ENCODE results near the gene EMC10. TPM values are rescaled to one million over a fixed set of nuclear protein-coding genes. Genes with fewer than 3 reads are reported as not detected.

The EMC10 gene
- total and polyA plus RNA-seq, 4 donors = 62.2 to 165 (median 137) TPM

GRCh38 chr19:50444059-50444458 is 32.2 kb upstream of the EMC10 start:
- DNase-seq (no peak), ATAC-seq (ENCODE audit: insufficient read depth, low FRiP score) (no peak)
- Histone ChIP-seq H3K27me3 (ENCODE audit: control insufficient read depth in 3 of 3, insufficient read depth in 3 of 3, low read length in 2 of 3) (no peaks in the 10 kb centered on the region), H3K4me3 (no peak overlapping the region), H3K36me3 (ENCODE audit: control insufficient read depth in 4 of 4, insufficient read depth in 4 of 4, low read length in 4 of 4) (no peaks in the 10 kb centered on the region), H3K27ac (ENCODE audit: low read depth in 1 of 2, low read length in 1 of 2) (no peak overlapping the region), H3K9ac (ENCODE audit: insufficient read depth in 1 of 2, low read length in 2 of 2) (no peak overlapping the region), H3K9me3 (ENCODE audit: control insufficient read depth in 4 of 4, insufficient read depth in 3 of 4, low read length in 3 of 4) (peaks cover 0 to 6% (median 0%) of the 10 kb centered on the region in 4 donors), H3K4me1 (ENCODE audit: control insufficient read depth in 5 of 5, insufficient read depth in 5 of 5, low read length in 5 of 5) (no peaks in the 10 kb centered on the region)
- WGBS, 2 donors = 79 to 86% methylated on average over 1 of the region's 1 CpG
- TF ChIP-seq, protein P1, sequence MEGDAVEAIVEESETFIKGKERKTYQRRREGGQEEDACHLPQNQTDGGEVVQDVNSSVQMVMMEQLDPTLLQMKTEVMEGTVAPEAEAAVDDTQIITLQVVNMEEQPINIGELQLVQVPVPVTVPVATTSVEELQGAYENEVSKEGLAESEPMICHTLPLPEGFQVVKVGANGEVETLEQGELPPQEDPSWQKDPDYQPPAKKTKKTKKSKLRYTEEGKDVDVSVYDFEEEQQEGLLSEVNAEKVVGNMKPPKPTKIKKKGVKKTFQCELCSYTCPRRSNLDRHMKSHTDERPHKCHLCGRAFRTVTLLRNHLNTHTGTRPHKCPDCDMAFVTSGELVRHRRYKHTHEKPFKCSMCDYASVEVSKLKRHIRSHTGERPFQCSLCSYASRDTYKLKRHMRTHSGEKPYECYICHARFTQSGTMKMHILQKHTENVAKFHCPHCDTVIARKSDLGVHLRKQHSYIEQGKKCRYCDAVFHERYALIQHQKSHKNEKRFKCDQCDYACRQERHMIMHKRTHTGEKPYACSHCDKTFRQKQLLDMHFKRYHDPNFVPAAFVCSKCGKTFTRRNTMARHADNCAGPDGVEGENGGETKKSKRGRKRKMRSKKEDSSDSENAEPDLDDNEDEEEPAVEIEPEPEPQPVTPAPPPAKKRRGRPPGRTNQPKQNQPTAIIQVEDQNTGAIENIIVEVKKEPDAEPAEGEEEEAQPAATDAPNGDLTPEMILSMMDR (IDR thresholded peaks at IDR 0.05; ENCODE audit: control extremely low read depth, extremely low read depth) = no peak

- TF ChIP-seq, protein P1 (IDR thresholded peaks at IDR 0.05; ENCODE audit: control extremely low read depth, extremely low read depth) = no peak
These were observed 29.3 kb upstream of the EMC10 start for GRCh38 chr19:50447053-50447452.

DNA sequence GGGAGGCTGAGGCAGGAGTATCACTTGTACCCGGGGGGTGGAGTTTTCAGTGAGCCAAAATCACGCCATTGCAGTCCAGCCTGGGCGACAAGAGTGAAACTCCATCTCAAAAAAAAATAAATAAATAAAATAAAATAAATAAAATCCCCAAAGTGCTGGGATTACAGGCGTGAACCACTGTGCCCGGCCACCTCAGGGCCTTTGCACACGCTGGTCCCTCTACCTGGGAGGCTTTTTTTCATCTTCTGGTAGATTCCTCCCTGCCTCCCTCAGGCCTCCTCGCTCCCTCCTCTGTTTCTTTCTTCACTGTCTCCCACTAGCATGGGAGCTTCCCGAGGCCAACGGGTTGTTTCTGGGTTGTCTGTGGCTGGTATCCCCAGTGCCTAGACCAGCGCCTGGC is 28.6 kb upstream of the EMC10 start:
- TF ChIP-seq, protein P1 (IDR thresholded peaks at IDR 0.05; ENCODE audit: control extremely low read depth, extremely low read depth) = no peak
- Histone ChIP-seq H3K9ac (ENCODE audit: insufficient read depth in 1 of 2, low read length in 2 of 2) (no peak overlapping the region), H3K36me3 (ENCODE audit: control insufficient read depth in 4 of 4, insufficient read depth in 4 of 4, low read length in 4 of 4) (no peaks in the 10 kb centered on the region), H3K27ac (ENCODE audit: low read depth in 1 of 2, low read length in 1 of 2) (no peak overlapping the region), H3K4me1 (ENCODE audit: control insufficient read depth in 5 of 5, insufficient read depth in 5 of 5, low read length in 5 of 5) (no peaks in the 10 kb centered on the region), H3K27me3 (ENCODE audit: control insufficient read depth in 3 of 3, insufficient read depth in 3 of 3, low read length in 2 of 3) (peaks cover 0 to 13% (median 0%) of the 10 kb centered on the region in 3 donors), H3K4me3 (no peak overlapping the region), H3K9me3 (ENCODE audit: control insufficient read depth in 4 of 4, insufficient read depth in 3 of 4, low read length in 3 of 4) (peaks cover 0 to 6% (median 0%) of the 10 kb centered on the region in 4 donors)
- ATAC-seq (ENCODE audit: insufficient read depth, low FRiP score) (no peak), DNase-seq (no peak)
- WGBS, 2 donors = 96 to 97% methylated on average over 10 of the region's 10 CpGs

More at GRCh38 chr19:50447053-50447452, 29.3 kb upstream of the EMC10 start:
- DNase-seq (no peak), ATAC-seq (ENCODE audit: insufficient read depth, low FRiP score) (no peak)
- H3K9me3 ChIP-seq (ENCODE audit: control insufficient read depth in 4 of 4, insufficient read depth in 3 of 4, low read length in 3 of 4) = peaks cover 0 to 6% (median 0%) of the 10 kb centered on the region in 4 donors
- no peak overlapping the region for H3K27ac ChIP-seq (ENCODE audit: low read depth in 1 of 2, low read length in 1 of 2)
- WGBS, 2 donors = 88 to 94% methylated on average over 5 of the region's 5 CpGs
- no peaks in the 10 kb centered on the region for H3K36me3 ChIP-seq (ENCODE audit: control insufficient read depth in 4 of 4, insufficient read depth in 4 of 4, low read length in 4 of 4)
- peaks cover 0 to 11% (median 0%) of the 10 kb centered on the region in 3 donors for H3K27me3 ChIP-seq (ENCODE audit: control insufficient read depth in 3 of 3, insufficient read depth in 3 of 3, low read length in 2 of 3)
- no peaks in the 10 kb centered on the region for H3K4me1 ChIP-seq (ENCODE audit: control insufficient read depth in 5 of 5, insufficient read depth in 5 of 5, low read length in 5 of 5)
- no peak overlapping the region for H3K4me3 ChIP-seq
- no peak overlapping the region for H3K9ac ChIP-seq (ENCODE audit: insufficient read depth in 1 of 2, low read length in 2 of 2)
